NCI-H128 (cell line): ENCODE measurements around the gene DDX51.
A peak's percentile ranks its signal among the peaks of the same experiment; 100 is the strongest.

ENCODE experiments used
- DNase-seq: peaks from one replicate; lab custom pipeline; 2025; ENCODE audit not compliant: unreplicated experiment; lab: John Stamatoyannopoulos, UW

Gene DDX51, protein sequence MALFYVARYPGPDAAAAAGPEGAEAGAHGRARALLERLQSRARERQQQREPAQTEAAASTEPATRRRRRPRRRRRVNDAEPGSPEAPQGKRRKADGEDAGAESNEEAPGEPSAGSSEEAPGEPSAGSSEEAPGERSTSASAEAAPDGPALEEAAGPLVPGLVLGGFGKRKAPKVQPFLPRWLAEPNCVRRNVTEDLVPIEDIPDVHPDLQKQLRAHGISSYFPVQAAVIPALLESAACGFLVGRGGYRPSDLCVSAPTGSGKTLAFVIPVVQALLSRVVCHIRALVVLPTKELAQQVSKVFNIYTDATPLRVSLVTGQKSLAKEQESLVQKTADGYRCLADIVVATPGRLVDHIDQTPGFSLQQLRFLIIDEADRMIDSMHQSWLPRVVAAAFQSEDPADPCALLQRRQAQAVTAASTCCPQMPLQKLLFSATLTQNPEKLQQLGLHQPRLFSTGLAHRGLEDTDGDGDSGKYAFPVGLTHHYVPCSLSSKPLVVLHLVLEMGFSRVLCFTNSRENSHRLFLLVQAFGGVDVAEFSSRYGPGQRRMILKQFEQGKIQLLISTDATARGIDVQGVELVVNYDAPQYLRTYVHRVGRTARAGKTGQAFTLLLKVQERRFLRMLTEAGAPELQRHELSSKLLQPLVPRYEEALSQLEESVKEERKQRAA

DNA sequence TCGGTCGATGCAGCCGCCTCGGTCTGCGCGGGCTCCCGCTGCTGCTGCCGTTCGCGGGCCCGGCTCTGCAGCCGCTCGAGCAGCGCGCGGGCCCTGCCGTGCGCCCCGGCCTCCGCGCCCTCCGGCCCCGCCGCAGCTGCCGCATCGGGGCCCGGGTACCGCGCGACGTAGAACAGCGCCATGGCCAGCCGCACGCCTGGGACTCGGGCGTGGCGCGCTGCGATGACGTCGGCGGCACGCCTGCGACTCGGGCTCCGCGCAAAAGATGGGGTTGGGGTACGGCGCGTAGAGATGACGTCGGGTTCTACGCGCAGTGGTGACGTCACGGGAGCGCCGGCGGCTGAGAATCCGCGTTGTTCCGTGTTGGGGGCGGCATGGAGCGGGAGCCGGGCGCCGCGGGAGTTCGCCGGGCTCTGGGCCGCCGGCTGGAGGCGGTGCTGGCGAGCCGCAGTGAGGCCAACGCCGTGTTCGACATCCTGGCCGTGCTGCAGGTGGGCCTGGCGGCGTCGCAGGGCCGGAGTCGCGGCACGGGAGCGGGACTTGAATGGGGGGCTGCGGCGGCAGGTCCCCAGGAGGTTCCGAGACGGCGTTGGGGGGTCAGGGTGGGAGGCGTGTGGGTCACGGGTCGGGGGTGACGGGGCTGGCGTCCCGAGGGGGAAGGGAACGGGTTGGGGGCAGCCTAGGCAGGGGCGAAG, at the start of gene DDX51, which contains the start of gene NOC4L:
DDX51 (minus strand) TSS at position 205 of the 695 bp plus-strand sequence; CDS start at position 182, 23 bp downstream.
NOC4L (plus strand) TSS at position 343 of the 695 bp plus-strand sequence; CDS start at position 375, 32 bp downstream.
- peak; percentile 82 for DNase-seq

DNA sequence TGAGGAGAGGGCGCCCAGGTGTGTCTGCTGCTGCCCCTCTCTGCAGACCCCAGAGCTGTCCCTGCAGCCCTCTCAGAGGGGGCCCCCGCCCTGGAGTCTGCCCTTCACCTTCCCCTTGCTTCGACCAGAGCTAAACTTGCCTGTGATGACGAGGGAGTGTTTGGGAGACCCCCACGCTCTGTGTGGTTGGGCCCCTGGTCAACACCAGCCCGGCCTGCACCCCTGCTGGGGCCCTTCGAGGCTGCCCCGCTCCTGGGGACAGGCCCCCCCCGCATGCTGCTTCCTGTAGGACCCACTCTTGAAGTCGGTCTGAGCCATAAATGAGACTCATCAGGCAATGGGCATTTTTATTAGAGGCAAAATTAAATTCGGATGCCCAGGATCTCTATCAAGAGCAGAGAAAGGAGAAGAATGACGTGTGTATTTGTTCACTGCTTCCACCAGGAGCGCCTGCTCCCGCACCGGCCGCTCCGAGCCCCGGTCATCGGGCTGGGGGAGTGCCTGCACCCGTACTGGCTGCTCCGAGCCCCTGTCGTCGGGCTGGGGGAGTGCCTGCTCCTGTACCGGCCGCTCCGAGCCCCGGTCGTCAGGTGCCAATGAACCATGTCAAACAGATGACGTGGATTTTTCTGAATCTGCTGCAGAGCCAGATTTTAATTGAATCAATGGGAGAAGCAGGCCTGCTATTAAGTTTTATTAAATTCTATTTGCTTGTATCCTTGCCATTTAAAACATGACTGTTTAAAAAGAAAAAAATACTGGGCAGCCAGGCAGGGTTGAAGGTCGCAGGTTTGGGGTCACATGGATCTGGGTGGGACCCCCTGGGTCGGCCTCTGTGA, 47.8 kb upstream of the DDX51 start:
- no peak for DNase-seq

DNA sequence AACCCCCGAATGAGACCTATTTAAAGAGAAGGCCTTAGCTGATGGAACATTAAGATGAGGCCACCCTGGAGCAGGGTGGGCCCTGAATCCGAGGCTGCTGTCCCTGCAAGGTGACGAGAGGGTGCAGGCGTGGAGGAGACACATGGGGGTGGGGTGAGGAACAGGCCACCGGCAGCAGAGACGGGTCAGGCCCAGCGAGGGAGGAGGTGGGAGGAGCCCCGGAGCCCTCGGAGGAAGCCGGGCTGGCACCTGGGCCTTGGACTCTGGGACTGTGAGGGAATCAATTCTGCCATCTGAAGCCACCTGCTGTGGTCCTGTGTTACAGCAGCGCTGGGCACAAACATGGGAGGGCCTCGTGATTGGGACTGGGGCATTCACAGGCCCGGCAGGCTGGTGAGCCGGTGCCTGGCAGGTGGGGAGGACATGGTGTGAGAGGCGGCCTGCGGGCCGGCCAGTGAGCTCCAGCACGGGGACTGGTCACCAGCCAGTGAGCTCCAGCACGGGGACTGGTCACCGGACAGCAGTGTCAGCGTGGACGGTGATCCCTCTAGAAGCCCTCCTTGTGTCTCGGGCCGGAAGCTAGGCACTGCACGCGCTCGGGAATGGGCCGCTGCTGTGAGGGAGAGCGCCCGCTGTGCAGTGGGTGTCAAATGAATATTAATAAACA, 46.8 kb upstream of the DDX51 start:
- no peak for DNase-seq

DNA sequence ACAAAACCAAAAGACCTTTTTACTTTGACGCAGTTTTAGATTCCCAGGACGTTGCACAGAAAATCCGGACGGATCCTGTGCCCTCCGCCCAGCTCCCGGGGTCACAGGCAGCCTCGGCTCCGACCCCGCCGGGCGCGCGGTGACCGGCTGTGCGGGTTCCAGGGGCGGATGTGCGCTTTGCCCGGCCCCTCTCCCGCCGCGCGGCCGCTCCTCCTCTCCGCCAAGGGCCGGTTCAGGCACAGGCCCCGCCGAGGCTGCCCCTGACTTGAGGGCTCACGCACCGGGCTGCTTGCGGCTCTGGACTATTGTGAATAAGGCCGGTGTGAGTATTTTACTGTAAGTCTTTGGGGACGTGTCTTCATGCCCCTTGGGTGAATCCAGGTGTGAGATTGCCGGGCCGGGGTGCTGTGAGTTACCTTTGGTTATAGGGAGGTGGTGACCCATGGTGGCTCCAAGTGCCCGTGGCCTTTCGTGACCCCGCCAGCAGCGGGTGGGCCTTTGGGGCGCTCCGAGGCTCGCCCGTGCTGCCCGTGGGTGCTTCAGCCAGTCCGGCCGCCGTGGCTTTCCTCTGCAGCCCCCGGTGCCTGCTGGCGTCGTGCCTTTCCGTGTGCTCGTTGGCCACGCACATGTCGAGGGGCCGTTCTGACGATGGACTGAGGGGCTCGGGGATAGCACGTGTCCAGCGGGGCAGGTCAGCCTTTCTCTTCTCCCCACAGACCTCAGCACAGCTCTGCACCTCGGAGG, 46.1 kb upstream of the DDX51 start:
- no peak for DNase-seq

DNA sequence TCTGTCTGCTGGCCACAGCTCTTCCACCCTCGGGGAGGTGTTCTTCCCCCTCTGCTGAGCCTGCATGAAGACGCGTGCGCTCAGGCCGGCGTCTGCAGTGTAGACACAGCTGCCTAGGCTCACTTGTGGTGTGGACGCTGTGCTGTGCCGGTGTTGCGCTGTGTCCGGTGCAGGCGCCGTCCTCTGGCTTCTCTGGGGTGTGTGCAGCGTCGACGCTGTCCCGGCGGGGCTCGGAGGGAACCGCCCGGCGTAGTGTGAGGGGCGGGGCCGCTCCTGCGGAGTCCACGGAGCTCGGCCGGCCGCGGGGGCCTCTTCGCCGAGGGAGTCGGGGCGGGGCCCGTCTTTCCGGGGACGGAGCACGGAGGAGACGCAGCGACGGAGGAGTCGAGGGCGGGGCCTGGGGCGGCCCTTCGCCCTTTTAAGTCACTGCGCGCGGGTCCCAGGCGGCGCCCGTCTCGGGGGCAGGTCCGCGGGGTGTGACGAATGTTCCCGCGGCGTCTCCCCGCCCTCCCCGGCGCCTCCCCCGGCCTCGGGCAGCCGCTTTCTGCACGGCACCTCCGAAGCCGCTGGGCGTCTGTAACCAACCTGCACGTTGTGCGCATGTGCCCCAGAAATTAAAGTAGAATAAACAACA, 45.4 kb upstream of the DDX51 start:
- peak; percentile 25 for DNase-seq

DNA sequence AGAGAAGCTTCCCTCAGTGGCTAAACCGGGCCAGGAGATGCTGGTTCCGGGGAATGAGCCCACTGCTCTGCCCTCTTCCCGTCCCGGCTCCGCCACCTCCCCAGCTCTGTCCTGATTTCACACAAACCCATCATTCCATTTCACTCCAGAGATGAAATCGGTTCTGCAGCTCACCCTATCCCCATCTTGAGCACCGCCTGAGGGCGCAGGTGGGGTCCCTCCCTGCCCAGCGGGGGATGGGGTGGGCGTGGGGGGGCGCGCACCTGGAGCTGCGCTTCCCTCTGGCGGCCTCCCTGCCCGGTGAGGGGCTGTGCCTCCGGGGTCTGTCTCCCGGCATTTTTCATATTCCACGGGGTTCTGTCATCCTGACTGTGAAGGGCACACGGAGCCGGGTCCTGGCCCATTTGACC, 44.8 kb upstream of the DDX51 start:
- no peak for DNase-seq

DNA sequence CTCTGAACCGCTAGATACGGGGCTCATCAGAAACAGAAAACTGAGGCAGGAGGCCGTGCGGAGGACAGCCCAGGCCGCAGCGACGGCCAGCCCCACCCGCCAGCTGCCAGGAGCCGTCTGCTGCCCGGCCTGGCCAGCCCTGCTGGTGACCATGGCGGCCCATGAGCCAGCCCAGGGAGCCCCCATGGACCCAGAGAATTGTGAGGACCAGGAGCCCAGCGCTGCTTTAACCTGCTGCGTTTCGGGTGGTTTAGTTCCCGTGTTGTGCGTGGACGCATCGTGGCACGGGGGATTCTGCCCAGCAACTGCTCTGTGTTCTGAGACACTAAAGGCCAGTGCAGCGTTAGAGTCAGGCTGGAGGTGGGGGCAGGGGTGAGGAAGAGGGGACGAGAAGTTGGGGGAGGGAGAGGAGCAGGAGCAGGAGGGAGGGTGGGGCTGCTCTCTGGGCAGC, 44.4 kb upstream of the DDX51 start:
- no peak for DNase-seq

DNA sequence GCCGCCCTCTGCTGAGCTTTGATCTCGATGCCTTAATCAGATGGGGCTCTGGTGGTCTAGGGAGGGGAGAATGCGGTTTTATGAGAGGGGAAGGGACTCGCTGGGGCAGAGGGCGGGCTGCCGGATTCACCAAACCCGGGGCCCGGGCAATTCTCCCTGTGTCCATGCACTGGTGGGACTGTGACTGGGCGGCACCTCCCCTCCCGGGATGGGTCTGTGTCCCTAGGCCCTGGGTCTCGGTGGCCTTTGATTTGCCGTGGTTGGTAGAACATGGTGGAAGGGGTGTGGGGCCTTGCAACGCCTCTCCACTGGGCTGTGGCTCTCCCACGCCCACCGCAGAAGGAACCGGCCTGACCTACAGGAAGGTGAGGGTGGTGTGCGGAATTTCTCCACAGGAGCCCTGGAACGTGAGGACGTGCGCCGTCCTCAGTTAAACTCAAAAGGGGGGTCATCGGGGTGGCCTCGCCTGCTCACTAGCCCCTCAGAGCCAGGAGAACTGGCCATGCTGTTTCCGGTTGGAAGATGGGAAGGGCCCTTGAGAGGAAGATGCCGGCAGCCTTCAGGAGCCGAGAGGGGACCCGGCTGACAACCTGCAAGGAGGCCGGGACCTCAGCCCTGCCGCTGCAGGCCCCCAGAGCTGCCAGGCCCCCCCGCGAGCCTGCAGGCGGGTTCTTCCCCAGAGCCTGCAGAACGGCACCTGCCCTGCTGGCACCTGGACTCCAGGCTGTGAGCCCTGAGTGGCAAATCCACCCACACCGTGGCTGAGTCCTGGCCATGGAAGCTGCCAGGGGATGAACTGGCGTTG, 43.7 kb upstream of the DDX51 start:
- DNase-seq: no peak

DNA sequence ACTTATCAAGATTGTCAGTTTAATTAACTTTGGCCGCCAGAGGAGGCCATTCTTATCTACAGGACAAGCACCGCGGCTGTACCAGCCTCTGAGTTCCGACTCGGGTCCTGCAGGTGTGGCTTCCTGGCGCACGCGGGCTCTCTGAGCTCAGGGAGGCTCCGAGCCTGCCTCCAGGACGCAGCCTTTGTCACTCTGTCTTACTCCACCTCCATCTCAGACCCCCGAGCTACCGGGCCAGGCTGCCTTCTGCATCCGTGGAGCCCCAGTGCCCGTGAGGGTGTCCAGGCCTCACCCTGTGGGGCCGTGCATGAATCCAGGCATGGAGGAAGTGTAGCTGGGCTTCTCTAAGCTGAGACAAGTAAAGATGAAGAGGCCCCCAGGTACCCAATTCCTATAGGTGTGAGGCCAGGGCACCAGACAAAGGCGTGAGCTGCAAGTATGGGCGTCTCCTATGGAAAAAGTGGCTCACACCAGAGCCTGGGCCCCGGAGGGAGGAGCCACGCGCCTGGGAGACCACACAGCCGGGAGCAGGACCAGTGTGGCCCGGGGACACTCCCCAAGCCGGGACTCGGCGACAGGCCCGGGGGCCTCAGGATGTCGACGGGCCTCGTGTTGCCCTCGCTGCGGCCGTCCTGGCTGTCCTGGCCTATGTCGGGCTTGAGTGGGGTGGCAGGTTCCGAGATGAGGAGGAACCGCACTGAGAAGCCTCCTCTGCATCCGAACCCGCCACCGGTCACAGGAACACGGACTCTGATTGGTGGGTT, 42.9 kb upstream of the DDX51 start:
- DNase-seq: no peak

DNA sequence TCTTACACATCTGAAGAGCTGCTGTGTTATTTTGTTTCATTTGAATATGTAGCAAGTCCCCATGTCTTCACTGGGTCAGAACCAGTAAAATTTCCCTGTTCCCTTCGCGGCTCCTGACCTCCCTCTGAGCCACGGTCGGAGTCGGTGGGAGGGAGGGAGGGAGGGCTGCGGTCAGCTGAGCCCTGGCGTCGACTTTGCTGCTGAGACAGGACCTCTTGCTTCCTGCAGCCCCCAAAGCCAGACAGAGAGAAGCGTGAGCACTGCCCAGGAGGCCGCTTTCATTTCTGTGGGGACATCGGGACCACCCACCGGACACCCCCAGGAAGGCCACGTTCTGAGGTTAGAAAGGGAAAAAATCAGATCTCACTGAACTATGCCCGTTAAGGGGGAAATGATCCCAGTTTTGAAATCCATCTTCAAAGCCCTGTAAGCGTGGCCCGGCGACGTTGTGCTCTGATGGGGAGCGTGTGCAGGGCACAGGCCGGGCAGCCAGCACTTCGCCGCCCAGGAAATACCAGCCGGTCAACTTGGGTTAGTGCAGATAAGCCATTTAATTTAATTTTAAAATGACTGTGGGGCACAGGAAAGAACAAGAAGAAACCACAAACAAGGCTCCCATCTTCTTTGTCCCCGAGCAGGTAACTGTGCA, 42.2 kb upstream of the DDX51 start:
- DNase-seq: no peak

DNA sequence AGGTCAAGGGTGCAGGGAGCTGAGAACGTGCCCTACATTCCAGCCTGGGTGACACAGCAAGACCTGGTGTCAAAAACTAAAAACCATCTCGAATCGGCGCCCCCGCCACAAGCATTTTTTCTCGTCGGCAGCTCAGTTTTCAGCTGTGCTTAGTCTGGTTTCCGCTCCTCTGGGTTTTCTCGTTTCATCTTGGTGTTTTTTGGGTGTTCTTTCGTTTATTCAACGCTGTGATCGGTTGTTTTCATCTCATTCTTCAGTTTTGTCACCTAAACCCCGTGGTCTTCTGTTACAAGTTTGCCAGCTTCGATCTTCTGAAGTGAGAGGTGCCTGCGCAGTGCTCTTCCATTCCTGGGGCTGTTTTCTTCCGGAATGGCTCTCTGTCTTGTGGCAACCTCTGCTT, 41.6 kb upstream of the DDX51 start:
- DNase-seq: no peak

DNA sequence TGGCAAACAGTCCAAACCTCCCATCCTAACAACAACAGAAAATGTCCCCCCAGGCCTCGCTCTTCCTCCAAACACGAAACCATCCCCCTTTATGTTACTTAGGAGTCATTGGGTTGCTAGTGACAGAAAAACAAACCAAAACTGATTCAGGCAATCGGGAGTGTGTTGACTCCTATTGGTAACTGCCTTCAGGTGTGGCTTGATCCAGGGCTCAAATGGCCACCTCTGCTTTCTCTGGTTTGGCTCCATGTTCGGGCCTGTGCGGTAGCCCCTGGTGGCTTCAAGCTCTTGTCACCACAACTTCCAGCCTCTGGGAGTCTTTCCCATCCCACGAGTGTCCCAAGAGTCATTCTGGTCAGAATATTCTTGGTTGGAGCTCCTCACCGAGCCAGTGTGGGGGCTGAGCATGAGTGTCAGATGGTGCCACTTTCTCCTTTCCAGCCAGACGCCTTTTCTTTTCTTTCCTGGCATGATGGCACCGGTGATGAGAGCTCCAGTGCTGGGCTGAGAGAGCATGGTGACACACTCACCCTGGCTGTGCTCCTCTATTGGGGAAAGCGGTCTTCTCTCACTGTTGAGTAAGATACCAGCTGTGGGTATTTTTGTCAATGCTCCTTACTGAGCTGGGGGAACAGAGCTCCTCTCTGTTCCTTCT, 38.7 kb upstream of the DDX51 start:
- no peak for DNase-seq

DNA sequence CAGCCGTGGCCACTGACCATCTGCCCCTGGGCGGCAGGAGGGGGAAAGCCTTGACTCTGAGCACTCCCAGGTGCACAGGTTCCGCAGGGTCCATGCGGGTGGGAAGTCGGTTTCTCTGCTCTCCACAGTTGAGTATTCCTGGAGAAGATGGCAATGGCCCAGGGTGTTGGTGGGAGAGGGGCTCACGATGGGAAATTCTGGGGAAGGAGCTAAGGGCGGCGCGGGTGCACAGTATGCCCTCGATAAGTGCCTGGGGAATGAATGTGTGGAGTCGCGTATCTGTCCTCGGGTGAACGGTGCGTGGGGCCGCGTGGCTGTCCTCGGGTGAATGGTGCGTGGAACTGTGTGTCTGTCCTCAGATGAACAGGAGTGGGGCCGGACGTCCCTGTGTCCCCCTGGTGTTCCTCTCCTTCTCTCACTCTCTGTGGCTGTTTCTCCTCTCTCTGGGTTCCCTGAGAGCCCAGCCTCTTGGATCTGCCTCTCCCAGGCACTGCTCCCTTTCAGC, 38.1 kb upstream of the DDX51 start:
- no peak for DNase-seq

DNA sequence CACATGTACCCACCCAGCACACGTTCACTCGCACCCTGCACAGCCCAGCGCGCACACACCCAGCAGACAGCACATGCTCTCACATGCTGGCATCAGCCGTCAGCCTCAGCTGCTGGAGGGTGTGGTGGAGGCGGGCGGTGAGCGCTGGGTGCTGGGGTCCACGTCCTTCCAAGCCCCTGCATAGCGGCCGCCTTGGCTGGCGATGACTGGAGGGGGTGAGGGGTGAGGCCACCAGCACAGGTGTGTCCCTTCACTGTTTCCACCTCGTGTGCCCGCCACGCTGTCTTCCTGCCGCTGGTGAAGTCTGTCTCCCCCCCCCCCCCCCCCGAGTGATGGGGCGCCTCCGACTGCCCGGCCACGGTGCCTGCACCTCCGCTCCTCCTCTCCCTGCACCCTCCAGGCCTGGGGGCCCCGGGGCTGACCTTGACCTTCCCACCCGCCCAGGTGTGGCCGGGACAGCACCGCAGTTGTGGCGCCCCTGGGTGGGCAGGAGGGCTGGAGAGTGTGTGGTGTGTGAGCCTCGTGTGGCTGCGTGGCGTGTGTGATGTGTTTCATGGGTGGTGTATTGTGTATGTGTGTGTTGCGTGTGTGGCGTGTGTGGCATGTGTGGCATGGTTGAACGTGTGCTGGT, 37.6 kb upstream of the DDX51 start:
- no peak for DNase-seq

DNA sequence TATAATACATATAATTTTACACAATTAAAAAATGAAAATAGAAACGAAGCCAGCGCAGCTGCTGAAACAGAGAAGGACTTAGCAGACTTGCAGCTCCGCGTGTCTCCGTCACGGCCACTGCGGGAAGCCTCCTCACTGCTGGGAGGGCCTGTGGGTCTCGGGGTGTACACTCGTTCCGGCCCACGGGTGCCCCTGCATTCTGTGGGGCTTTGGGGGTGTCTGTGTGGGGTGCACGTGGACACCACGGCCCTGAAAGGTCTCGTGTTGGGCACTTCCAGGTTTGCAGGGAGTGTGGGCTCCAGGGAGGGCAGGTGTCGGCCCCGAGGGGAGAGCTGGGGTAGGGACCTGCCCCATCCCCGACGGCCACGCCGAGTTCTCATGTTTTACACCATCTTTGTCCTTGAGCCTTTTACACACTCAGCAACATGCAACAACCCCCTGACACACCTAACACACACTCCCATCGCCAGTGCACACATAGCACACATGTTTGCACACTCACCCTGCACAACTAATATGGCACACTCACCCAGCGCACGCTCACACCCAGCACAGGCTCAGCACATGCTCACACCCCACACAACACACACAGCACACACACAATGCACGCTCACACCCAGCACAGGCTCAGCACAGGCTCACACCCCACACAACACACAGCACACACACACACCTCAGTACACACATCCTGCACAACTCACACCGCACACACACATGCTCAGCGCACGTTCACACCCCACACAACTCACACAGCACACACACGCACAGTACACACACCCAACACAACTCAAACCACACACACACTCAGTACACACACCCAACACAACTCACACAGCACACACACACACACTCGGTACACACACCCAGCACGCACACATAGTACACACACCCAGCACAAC, 36.8 kb upstream of the DDX51 start:
- no peak for DNase-seq
